ENCODE results near the gene CERT1.
A peak's percentile ranks its signal among the peaks of the same experiment; 100 is the strongest.
"Not testable (repeated sequence)": the region's sequence is repeated elsewhere in the genome, so short reads cannot be mapped to it uniquely, and the experiment has no call there.

The CERT1 gene

DNA sequence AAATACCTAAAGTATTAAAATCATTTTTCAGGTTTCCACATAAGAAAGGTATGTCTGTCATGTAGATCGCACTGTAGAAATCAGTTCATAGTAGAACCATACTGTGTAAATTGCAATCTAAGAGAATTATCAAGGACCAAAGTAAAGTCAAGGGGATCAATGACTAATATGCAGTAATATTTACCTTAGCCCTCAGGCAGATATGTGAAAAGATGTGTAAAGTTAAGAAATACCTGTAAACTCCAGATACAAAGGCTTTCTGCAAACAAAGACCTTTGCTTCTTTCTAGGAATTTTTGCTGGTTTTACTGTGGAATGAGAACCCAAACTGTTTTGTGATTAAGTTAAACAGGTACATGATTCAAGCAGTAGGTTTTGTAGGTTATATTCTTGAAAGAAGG lies 11.8 kb upstream of the CERT1 start:
- no peak for DNase-seq (ENCODE audit: low spot score)

GRCh38 chr5:75522542-75522941 lies 11.1 kb upstream of the CERT1 start:
- no peak for DNase-seq (ENCODE audit: low spot score)

DNA sequence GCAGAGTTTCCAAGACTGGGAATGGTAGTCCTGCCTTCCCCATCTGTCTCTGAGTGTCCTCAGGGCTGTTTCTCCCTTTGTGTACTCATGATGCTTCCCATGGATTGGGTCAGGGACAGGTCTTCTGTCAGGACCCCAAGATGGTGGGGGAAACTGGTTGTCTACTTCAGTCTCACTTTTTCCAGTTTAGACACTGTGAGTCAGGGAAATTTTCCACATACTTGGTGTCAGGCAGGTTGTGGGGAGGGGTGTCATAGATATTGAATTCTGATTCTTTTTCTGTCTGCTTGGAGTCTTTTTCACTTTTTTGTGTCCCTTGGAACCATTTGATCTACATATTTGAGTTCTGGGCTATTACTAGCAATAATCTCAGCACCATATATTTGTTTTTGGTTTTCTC lies 10.6 kb upstream of the CERT1 start:
- no peak for DNase-seq (ENCODE audit: low spot score)

DNA sequence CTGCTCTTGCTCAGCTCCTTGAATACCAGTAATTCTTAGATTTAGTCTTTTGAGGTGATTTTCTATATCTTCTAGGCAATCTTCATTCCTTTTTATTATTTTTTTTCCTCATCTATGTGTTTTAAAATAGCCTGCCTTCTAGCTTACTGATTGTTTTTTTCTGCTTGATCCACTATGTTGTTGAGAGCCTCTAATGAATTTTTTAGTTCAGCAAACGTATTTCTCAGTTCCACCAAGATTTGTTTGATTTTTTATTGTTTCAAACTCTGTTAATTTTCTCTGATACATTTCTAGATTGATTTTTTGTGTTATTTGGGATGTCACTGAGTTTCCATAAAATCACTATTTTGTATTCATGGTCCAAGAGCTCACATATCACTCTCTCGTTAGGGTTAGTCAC lies 9.8 kb upstream of the CERT1 start:
- DNase-seq (ENCODE audit: low spot score), result no peak

DNA sequence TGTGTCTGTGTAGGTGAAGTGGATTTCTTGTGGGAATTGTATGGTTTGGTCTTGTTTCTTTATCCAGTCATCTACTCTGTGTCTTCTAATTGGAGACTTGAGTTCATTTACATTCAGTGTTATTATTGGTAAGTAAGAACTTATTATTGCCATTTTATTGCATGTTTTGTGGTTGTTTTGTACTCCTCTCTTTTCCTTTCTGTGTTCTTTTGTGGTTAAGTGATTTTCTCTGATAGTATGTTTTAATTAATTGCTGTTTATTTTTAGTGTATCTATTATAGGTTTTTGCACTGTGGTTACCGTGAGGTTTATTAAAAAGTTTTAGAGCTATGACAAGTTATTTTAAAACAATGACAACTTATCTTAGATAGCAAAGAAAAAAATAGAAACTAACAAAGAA lies 8.3 kb upstream of the CERT1 start:
- no peak for DNase-seq (ENCODE audit: low spot score)

DNA sequence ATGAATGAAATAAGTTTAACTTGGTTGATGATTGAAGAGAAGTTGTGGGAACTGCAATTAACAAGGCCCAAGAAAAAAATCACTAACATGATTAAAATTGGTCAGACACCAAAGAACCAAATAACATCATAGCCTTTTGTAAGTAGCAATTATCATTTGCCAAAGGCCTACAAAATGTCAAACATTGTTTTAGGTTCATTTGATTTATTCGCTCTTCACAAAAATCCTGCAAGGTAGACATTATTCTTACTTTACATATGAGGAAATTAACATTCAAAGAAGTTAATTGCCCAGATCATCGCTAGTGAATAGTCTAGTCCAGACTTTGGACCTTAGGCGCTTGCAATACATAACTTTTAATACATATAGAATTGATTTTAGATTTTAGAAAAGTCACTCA lies 2.9 kb upstream of the CERT1 start:
- no peak for DNase-seq (ENCODE audit: low spot score)

GRCh38 chr5:75513841-75514240 lies 2.4 kb upstream of the CERT1 start:
- peak; percentile 18 for DNase-seq (ENCODE audit: low spot score)

- DNase-seq (ENCODE audit: low spot score), result no peak
These were observed 1.1 kb upstream of the CERT1 start for GRCh38 chr5:75512383-75513074.

DNA sequence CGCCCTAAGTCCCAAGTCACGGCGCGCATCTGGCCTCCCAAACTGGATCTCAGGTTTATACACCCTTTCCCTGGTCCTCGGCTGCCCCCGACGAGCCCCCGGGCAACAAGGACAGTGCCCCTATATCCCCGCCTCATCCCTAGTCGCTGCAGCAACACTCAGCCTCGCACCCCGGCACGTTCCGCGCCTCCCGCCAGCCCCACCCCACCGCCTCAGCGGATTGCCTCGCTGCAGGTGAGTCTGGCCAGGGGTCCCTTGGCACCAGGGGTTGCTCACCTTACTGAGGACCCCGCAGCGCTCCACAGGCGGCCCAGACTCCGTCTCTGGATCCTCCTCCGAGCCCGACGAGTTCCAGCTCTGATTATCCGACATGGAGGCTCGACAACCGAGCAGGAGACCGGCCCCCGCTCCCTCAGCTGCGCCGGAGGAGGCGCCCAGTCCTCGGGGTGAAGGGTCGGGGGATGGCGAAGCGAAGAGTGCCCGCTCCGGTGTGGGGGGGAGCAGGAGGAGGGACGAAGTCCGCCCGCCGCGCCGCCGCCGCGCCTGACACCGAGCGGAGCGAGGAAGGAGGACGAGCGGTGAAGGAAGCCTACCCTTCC lies 494 bp downstream of the CERT1 start:
- peak; percentile 34 for DNase-seq (ENCODE audit: low spot score)

GRCh38 chr5:75510417-75510835 lies 1.0 kb downstream of the CERT1 start:
- no peak for DNase-seq (ENCODE audit: low spot score)

- DNase-seq (ENCODE audit: low spot score), result no peak
These were observed 1.5 kb downstream of the CERT1 start for GRCh38 chr5:75509956-75510355.

GRCh38 chr5:75509546-75509945 lies 1.9 kb downstream of the CERT1 start:
- no peak for DNase-seq (ENCODE audit: low spot score)

DNA sequence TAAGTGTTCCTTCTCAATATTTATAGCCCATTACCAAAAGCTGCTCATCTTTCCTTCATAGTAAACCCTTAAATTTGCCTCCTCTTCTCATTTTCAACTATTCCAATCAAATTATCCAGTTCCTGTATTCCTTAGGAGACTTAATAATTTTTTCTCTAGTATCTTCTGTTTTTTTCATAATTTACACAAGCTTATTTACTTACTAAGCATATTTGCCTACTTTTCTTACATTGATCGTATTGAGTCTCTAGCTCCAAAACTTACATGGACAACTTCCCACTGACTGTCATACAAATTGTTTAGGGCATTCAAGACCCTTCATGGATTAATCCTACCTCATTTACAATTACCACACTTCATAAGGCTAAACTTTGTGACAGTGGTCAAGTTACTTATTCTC lies 3.6 kb downstream of the CERT1 start:
- DNase-seq (ENCODE audit: low spot score), result no peak

GRCh38 chr5:75505112-75505511 lies 6.3 kb downstream of the CERT1 start:
- DNase-seq (ENCODE audit: low spot score), result not testable (repeated sequence)

DNA sequence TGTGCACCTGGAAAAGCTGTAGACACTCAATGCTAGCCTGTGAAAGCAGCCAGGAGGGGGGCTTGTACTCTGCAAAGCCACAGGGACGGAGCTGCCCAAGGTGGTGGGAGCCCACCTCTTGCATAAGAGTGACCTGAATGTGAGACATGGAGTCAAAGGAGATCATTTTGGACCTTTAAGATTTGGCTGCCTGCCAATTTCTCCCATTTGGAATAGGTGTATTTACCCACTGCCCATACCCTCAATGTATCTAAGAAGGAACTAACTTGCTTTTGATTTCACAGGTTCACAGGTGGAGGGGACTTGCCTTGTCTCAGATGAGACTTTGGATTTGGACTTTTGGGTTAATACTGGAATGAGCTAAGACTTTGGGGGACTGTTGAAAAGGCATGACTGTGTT lies 12.6 kb downstream of the CERT1 start:
- not testable (repeated sequence) for DNase-seq (ENCODE audit: low spot score)

- no peak for DNase-seq (ENCODE audit: low spot score)
These were observed 13.1 kb downstream of the CERT1 start for GRCh38 chr5:75498208-75498777.

GRCh38 chr5:75496026-75496425 lies 15.4 kb downstream of the CERT1 start:
- DNase-seq (ENCODE audit: low spot score), result no peak

- no peak for DNase-seq (ENCODE audit: low spot score)
These were observed 19.8 kb downstream of the CERT1 start for GRCh38 chr5:75491621-75492020.

DNA sequence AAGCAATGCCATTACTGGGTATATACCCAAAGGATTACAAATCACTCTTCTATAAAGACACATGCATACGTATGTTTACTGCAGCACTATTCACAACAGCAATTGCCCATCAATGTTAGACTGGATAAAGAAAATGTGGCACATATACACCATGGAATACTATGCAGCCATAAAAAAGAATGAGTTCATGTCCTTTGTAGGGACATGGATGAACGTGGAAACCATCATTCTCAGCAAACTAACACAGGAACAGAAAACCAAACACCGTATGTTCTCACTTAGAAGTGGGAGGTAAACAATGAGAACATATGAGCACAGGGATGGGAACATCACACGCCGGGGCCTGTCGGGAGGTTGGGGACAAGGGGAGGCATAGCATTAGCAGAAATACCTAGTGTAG lies 21.6 kb downstream of the CERT1 start:
- not testable (repeated sequence) for DNase-seq (ENCODE audit: low spot score)

GRCh38 chr5:75484605-75485004 lies 26.8 kb downstream of the CERT1 start:
- no peak for DNase-seq (ENCODE audit: low spot score)

DNA sequence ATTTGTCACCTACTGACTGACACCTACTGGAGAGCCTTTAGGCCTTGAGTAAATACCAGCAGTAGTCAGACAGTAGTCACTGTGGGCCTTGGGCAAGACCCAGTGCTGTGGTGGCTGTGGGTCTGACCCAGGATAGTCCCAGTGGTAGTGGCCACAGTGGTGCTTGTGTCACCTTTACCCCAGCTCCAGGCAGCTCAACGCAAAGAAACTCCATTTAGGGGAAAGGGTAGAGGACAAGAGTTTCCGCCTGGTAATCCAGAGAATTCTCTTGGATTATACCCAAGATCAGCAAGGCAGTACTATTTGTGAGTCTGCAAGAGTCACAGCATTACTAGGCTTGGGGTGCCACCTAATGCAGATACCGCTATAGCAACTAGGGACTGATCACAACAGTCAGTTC lies 28.9 kb downstream of the CERT1 start:
- no peak for DNase-seq (ENCODE audit: low spot score)

GRCh38 chr5:75481024-75481423 lies 30.4 kb downstream of the CERT1 start:
- DNase-seq (ENCODE audit: low spot score), result no peak

- no peak for DNase-seq (ENCODE audit: low spot score)
These were observed 36.1 kb downstream of the CERT1 start for GRCh38 chr5:75475364-75475763.

DNA sequence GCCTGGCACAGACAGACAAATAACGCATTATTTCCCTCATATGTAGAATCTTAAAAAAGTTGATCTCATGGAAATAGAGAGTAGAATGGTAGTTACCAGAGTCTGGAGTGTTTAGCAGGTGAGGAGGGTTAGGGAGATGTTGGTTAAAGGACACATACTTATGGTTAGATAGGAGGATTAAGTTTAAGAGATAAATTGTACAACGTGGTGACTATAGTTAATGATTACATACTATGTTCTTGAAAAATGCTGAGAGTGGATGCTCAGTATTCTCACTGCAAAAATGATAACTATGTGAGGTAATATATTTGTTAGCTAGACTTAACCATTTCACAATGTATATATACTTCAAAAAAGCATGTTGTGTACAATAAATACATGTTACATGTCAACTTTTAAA lies 38.0 kb downstream of the CERT1 start:
- DNase-seq (ENCODE audit: low spot score), result no peak

Data from germinal center (tissue), 1 donor.